ENCODE measurements around the gene ADGRG1.

- TF ChIP-seq CTCF (IDR thresholded peaks at IDR 0.05) (no peak), JUN (CRISPR knock-in tag; IDR thresholded peaks at IDR 0.05) (no peak), NFE2L1 (CRISPR knock-in tag; IDR thresholded peaks at IDR 0.05) (no peak), GTF2I (CRISPR knock-in tag; conservative IDR thresholded peaks at IDR 0.05) (no peak), MLX (CRISPR knock-in tag; IDR thresholded peaks at IDR 0.05) (no peak), NFYB (CRISPR knock-in tag; conservative IDR thresholded peaks at IDR 0.05; ENCODE audit: low read depth) (no peak), ZNF138 (CRISPR knock-in tag; conservative IDR thresholded peaks at IDR 0.05) (no peak), ESRRA (CRISPR knock-in tag; IDR thresholded peaks at IDR 0.05; ENCODE audit: borderline replicate concordance) (no peak), ZNF317 (CRISPR knock-in tag; IDR thresholded peaks at IDR 0.05; ENCODE audit: borderline replicate concordance, low read depth) (no peak), ATF6 (CRISPR knock-in tag; IDR thresholded peaks at IDR 0.05) (no peak), E2F1 (CRISPR knock-in tag; IDR thresholded peaks at IDR 0.05) (no peak), CBFB (CRISPR knock-in tag; IDR thresholded peaks at IDR 0.05; ENCODE audit: low read depth) (no peak)
Observed at GRCh38 chr16:57613514-57613913, 14.9 kb upstream of the ADGRG1 start.
